HEK293 (cell line): Measurements from ENCODE around the gene LRBA.
A peak's percentile ranks its signal among the peaks of the same experiment; 100 is the strongest.

Source experiments
- SALL2 ChIP-seq: fragments of 450-650 bp; formaldehyde crosslinking; IDR thresholded peaks from 2 replicates; pipeline ENCODE4 v1.5.0; 2017; ENCODE audit warnings: missing biosample characterization, mild to moderate bottlenecking, missing genetic modification characterization, borderline replicate concordance
- SP2 ChIP-seq: fragments of 450-650 bp; formaldehyde crosslinking; IDR thresholded peaks from 2 replicates; pipeline ENCODE4 v1.5.1; 2016; ENCODE audit warnings: missing biosample characterization, missing genetic modification characterization
- TCF7L2 ChIP-seq: IDR thresholded peaks from 2 replicates; pipeline ENCODE4 v1.6.1; 2011; ENCODE audit warnings: low read depth, mild to moderate bottlenecking, inconsistent platforms, low read length, moderate library complexity, borderline replicate concordance
- ZBTB11 ChIP-seq: fragments of 450-650 bp; formaldehyde crosslinking; conservative IDR thresholded peaks from 2 replicates; pipeline ENCODE4 v1.5.1; 2016; ENCODE audit warnings: low read depth, missing biosample characterization, missing genetic modification characterization
- ZBTB8A ChIP-seq: fragments of 450-650 bp; formaldehyde crosslinking; IDR thresholded peaks from 2 replicates; pipeline ENCODE4 v1.5.1; 2016; ENCODE audit warnings: missing biosample characterization, missing genetic modification characterization
- ZFP37 ChIP-seq: fragments of 450-650 bp; formaldehyde crosslinking; IDR thresholded peaks from 2 replicates; pipeline ENCODE4 v1.5.1; 2016; ENCODE audit warnings: missing biosample characterization, missing genetic modification characterization
- ZFP41 ChIP-seq: fragments of 450-650 bp; formaldehyde crosslinking; IDR thresholded peaks from 2 replicates; pipeline ENCODE4 v1.5.1; 2016; ENCODE audit warnings: missing biosample characterization, missing genetic modification characterization, borderline replicate concordance
- ZFP69B ChIP-seq: fragments of 450-650 bp; formaldehyde crosslinking; IDR thresholded peaks from 2 replicates; pipeline ENCODE4 v1.5.1; 2016; ENCODE audit warnings: missing biosample characterization, missing genetic modification characterization
- ZNF146 ChIP-seq: fragments of 450-650 bp; formaldehyde crosslinking; IDR thresholded peaks from 2 replicates; pipeline ENCODE4 v1.5.1; 2016; ENCODE audit warnings: missing biosample characterization, missing genetic modification characterization
- ZNF175 ChIP-seq: fragments of 450-650 bp; formaldehyde crosslinking; IDR thresholded peaks from 2 replicates; pipeline ENCODE4 v1.5.1; 2016; ENCODE audit warnings: missing biosample characterization, missing genetic modification characterization
- ZNF24 ChIP-seq: fragments of 450-650 bp; formaldehyde crosslinking; IDR thresholded peaks from 2 replicates; pipeline ENCODE4 v1.5.1; 2016; ENCODE audit warnings: missing biosample characterization, missing genetic modification characterization
- ZNF26 ChIP-seq: fragments of 450-650 bp; formaldehyde crosslinking; IDR thresholded peaks from 2 replicates; pipeline ENCODE4 v1.5.1; 2016; ENCODE audit warnings: missing biosample characterization, missing genetic modification characterization
- ZNF280C ChIP-seq: fragments of 450-650 bp; formaldehyde crosslinking; IDR thresholded peaks from 2 replicates; pipeline ENCODE4 v1.5.1; 2016; ENCODE audit warnings: missing biosample characterization, missing genetic modification characterization
- ZNF350 ChIP-seq: fragments of 450-650 bp; formaldehyde crosslinking; IDR thresholded peaks from 2 replicates; pipeline ENCODE4 v1.5.0; 2017; ENCODE audit warnings: missing biosample characterization, mild to moderate bottlenecking, missing genetic modification characterization
- ZNF354C ChIP-seq: fragments of 450-650 bp; formaldehyde crosslinking; IDR thresholded peaks from 2 replicates; pipeline ENCODE4 v1.5.1; 2016; ENCODE audit warnings: missing biosample characterization, missing genetic modification characterization, low read depth, borderline replicate concordance
- ZNF366 ChIP-seq: fragments of 450-650 bp; formaldehyde crosslinking; conservative IDR thresholded peaks from 2 replicates; pipeline ENCODE4 v1.5.1; 2016; ENCODE audit warnings: missing biosample characterization, missing genetic modification characterization
- ZNF394 ChIP-seq: fragments of 450-650 bp; formaldehyde crosslinking; IDR thresholded peaks from 2 replicates; pipeline ENCODE4 v1.5.1; 2016; ENCODE audit warnings: missing biosample characterization, missing genetic modification characterization, mild to moderate bottlenecking, moderate library complexity, borderline replicate concordance
- ZNF544 ChIP-seq: fragments of 450-650 bp; formaldehyde crosslinking; IDR thresholded peaks from 2 replicates; pipeline ENCODE4 v1.5.0; 2017; ENCODE audit warnings: missing biosample characterization, missing genetic modification characterization
- ZNF548 ChIP-seq: fragments of 450-650 bp; formaldehyde crosslinking; IDR thresholded peaks from 2 replicates; pipeline ENCODE4 v1.5.1; 2016; ENCODE audit warnings: missing biosample characterization, missing genetic modification characterization
- ZNF585B ChIP-seq: fragments of 450-650 bp; formaldehyde crosslinking; IDR thresholded peaks from 2 replicates; pipeline ENCODE4 v1.5.1; 2016; ENCODE audit warnings: missing biosample characterization, missing genetic modification characterization
- ZNF596 ChIP-seq: fragments of 450-650 bp; IDR thresholded peaks from 2 replicates; pipeline ENCODE4 v1.5.0; 2018; ENCODE audit warnings: missing biosample characterization, mild to moderate bottlenecking, missing genetic modification characterization, moderate library complexity
- ZNF623 ChIP-seq: fragments of 450-650 bp; formaldehyde crosslinking; IDR thresholded peaks from 2 replicates; pipeline ENCODE4 v1.5.1; 2016; ENCODE audit warnings: missing biosample characterization, missing genetic modification characterization
- ZNF626 ChIP-seq: fragments of 450-650 bp; sonication (Bioruptor Pico); formaldehyde crosslinking; IDR thresholded peaks from 2 replicates; pipeline ENCODE4 v1.5.1; 2018; ENCODE audit warnings: missing biosample characterization, missing genetic modification characterization, inconsistent platforms
- ZNF701 ChIP-seq: fragments of 450-650 bp; formaldehyde crosslinking; IDR thresholded peaks from 2 replicates; pipeline ENCODE4 v1.5.1; 2016; ENCODE audit warnings: missing biosample characterization, missing genetic modification characterization
- ZNF707 ChIP-seq: fragments of 450-650 bp; formaldehyde crosslinking; IDR thresholded peaks from 2 replicates; pipeline ENCODE4 v1.5.1; 2016; ENCODE audit warnings: missing biosample characterization, missing genetic modification characterization
- ZNF76 ChIP-seq: fragments of 450-650 bp; formaldehyde crosslinking; IDR thresholded peaks from 2 replicates; pipeline ENCODE4; 2016; ENCODE audit warnings: low read depth, missing biosample characterization, missing genetic modification characterization, borderline replicate concordance
- ZNF792 ChIP-seq: fragments of 450-650 bp; formaldehyde crosslinking; IDR thresholded peaks from 2 replicates; pipeline ENCODE4 v1.5.1; 2016; ENCODE audit warnings: missing biosample characterization, missing genetic modification characterization
- TF ChIP-seq, protein P1 (sequence below): fragments of 450-650 bp; formaldehyde crosslinking; IDR thresholded peaks from 2 replicates; pipeline ENCODE4 v1.5.0; 2017; ENCODE audit warnings: missing biosample characterization, missing genetic modification characterization, borderline replicate concordance
- TF ChIP-seq, protein P2 (sequence below): fragments of 450-650 bp; formaldehyde crosslinking; IDR thresholded peaks from 2 replicates; pipeline ENCODE4; 2016; ENCODE audit warnings: missing biosample characterization, missing genetic modification characterization
- TF ChIP-seq, protein P3 (sequence below): fragments of 450-650 bp; formaldehyde crosslinking; IDR thresholded peaks from 2 replicates; pipeline ENCODE4 v1.5.1; 2016; ENCODE audit warnings: missing biosample characterization, missing genetic modification characterization

LRBA gene

GRCh38 chr4:150801833-150802232, 213.3 kb downstream of the LRBA start (continued):
- TF ChIP-seq ZNF596 (tag by site-specific recombination) (no peak), ZBTB11 (0 out of 2 replicates have a peak, but pooled peaks have one; percentile 30), ZNF544 (tag by site-specific recombination) (no peak), ZNF701 (tag by site-specific recombination) (no peak), ZNF394 (tag by site-specific recombination) (peak; percentile 74; the same call in 1 of the 2 replicates), ZNF350 (tag by site-specific recombination) (no peak), ZNF792 (tag by site-specific recombination) (no peak), ZNF707 (no peak), ZFP69B (tag by site-specific recombination) (no peak), ZNF24 (tag by site-specific recombination) (no peak), SP2 (tag by site-specific recombination) (no peak), ZNF626 (tag by site-specific recombination) (no peak), SALL2 (tag by site-specific recombination) (no peak), ZNF280C (tag by site-specific recombination) (no peak), ZNF354C (no peak), ZNF76 (tag by site-specific recombination) (no peak), ZNF623 (tag by site-specific recombination) (0 out of 2 replicates have a peak, but pooled peaks have one; percentile 13), ZNF26 (tag by site-specific recombination) (no peak), ZBTB8A (0 out of 2 replicates have a peak, but pooled peaks have one; percentile 24), TCF7L2 (no peak), ZFP41 (tag by site-specific recombination) (no peak), ZNF146 (no peak), ZNF585B (tag by site-specific recombination) (no peak), ZNF548 (tag by site-specific recombination) (no peak), ZNF366 (tag by site-specific recombination) (no peak), ZNF175 (tag by site-specific recombination) (no peak), ZFP37 (tag by site-specific recombination) (no peak)
- TF ChIP-seq, protein P1, sequence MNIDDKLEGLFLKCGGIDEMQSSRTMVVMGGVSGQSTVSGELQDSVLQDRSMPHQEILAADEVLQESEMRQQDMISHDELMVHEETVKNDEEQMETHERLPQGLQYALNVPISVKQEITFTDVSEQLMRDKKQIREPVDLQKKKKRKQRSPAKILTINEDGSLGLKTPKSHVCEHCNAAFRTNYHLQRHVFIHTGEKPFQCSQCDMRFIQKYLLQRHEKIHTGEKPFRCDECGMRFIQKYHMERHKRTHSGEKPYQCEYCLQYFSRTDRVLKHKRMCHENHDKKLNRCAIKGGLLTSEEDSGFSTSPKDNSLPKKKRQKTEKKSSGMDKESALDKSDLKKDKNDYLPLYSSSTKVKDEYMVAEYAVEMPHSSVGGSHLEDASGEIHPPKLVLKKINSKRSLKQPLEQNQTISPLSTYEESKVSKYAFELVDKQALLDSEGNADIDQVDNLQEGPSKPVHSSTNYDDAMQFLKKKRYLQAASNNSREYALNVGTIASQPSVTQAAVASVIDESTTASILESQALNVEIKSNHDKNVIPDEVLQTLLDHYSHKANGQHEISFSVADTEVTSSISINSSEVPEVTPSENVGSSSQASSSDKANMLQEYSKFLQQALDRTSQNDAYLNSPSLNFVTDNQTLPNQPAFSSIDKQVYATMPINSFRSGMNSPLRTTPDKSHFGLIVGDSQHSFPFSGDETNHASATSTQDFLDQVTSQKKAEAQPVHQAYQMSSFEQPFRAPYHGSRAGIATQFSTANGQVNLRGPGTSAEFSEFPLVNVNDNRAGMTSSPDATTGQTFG = no peak
- TF ChIP-seq, protein P2, sequence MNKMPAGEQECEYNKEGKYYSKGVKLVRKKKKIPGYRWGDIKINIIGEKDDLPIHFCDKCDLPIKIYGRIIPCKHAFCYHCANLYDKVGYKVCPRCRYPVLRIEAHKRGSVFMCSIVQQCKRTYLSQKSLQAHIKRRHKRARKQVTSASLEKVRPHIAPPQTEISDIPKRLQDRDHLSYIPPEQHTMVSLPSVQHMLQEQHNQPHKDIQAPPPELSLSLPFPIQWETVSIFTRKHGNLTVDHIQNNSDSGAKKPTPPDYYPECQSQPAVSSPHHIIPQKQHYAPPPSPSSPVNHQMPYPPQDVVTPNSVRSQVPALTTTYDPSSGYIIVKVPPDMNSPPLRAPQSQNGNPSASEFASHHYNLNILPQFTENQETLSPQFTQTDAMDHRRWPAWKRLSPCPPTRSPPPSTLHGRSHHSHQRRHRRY = no peak
- TF ChIP-seq, protein P3, sequence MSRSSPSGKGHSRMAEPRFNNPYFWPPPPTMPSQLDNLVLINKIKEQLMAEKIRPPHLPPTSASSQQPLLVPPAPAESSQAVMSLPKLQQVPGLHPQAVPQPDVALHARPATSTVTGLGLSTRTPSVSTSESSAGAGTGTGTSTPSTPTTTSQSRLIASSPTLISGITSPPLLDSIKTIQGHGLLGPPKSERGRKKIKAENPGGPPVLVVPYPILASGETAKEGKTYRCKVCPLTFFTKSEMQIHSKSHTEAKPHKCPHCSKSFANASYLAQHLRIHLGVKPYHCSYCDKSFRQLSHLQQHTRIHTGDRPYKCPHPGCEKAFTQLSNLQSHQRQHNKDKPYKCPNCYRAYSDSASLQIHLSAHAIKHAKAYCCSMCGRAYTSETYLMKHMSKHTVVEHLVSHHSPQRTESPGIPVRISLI = no peak
